SW 1271 (cell line): ENCODE measurements around the gene BLTP3B.

ENCODE experiments used
- DNase-seq, 2 experiments: peaks; one replicate each; lab custom pipeline; 2025; lab: John Stamatoyannopoulos, UW

Gene BLTP3B

DNA sequence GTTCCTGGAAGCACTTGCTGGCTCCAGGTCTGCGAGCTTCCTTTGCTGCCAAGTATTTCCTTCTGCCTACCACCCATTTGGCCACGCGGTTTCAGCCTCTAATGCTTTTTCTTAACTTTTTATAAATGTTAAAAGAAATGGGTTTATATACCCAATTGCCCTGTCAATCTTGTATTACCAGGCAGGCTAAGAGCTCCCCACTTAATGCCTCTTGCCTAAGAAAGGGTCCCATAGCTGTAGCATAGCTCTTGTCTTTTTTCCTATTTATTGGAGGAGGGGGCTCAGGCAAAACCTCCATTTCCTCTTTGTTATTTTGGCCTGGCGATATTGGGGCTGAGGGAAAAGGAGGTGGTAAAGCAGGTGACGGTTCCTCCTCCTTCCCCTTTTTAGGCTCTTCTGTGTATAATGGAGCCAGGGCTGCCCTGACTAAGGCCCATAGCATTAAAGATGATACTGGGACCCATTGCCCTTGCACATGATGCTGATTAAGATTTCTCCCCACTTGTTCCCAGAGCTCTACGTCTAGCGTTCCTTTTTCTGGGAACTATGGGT lies 21.6 kb upstream of the BLTP3B start:
- no peak for DNase-seq

DNA sequence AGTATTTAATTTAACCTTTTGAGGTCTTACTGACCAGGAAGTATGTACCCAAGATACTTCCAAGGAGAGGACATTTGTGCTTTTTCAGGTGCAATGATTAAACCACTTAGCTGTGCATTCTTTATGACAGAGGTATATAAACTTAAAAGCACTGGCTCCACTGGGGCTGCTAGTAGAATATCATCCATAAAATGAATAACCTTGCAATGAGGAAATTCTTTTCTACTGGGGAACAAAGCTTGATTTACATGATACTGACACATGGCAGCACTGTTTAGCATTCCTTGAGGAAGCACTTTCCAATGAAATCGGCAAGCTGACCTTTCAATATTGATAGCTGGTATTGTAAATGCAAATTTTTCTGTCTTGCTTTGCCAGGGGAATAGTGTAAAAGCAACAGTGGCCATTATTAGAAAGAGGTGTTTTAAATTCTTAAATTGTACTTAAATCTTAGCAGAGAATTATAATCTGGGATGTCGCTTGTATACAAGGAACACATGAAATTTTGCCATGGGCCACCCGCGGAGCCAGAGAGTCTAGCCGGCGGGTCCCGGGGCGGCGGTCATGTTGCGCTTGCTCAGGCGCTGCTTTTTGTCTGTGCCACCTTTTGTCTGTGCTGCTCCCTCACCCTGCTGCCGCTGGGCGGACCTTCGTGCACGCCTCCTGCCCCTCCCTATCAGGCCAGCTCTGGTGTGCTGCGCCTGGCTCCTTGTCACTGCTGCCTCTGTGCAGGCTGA lies 20.9 kb upstream of the BLTP3B start:
- DNase-seq: no peak

DNA sequence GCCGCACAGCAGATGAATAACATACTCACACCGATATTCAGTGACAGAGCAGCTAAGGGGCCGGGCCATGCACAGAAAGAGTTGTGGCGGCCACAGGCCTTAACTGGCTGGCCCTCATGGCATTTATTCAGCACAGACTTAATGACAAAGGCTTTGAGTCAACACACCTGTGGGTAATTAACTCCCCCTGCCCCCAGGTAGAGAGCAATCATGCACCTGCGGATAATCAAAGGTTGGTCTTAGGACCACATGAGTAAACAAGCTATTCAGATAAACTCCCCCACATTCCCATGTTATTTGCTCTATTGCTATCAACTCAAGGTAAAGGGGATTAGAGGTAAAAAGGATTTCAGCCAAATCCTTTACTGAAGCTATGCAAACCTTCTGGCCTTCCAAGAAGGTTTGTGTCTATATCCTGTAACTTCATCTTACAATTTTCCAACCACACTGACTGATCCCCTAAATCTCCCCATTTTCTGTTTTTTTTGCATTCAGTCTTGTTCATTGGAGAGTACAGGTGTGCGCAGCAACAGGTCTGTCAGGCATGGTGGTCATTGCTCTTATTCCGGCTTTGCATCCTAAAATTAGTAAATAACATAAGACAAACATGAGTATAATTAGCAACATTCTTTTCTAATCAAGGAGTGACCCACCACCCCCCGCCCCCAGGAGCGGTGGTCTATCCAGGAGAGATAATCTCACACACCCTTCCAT lies 16.9 kb upstream of the BLTP3B start:
- no peak for DNase-seq

DNA sequence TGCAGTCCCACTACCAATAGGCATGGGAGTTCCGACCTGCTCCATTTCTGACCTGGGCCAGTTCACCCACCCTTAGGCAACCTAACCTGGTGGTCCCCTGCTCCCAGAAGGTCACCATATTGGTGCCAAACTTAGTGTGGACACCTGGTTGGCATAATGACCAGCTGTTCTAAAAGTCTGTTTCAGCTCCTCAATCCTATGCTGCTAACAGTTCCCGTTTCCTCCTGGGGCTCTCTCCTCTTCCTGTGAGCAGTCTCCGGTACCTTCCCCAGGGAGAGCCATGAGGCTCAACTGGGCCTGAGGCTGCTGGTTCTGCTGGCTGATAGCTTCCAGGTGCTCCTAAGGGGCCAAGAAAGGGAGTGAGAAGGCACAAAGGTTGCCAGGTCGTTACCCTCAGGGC lies 15.9 kb upstream of the BLTP3B start:
- no peak for DNase-seq

DNA sequence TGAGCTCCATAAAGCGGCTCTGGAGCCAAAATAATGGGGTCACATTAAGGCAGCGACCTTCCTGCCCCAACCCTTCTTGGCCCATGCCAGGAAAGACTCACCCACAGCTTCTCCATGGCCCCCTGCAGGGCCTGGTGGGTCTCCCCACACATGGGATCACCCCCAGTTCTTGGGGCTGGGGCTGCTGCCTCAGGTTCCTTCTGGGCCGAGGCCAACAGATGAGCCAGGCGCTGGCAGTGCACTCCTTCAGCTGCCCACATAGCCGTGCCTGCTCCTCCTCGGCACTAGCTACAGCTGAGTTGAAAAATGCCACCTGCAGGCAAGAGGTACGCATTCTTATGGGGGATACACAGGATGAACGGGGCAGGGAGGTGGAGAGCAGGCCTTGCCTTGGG lies 14.8 kb upstream of the BLTP3B start:
- no peak for DNase-seq

DNA sequence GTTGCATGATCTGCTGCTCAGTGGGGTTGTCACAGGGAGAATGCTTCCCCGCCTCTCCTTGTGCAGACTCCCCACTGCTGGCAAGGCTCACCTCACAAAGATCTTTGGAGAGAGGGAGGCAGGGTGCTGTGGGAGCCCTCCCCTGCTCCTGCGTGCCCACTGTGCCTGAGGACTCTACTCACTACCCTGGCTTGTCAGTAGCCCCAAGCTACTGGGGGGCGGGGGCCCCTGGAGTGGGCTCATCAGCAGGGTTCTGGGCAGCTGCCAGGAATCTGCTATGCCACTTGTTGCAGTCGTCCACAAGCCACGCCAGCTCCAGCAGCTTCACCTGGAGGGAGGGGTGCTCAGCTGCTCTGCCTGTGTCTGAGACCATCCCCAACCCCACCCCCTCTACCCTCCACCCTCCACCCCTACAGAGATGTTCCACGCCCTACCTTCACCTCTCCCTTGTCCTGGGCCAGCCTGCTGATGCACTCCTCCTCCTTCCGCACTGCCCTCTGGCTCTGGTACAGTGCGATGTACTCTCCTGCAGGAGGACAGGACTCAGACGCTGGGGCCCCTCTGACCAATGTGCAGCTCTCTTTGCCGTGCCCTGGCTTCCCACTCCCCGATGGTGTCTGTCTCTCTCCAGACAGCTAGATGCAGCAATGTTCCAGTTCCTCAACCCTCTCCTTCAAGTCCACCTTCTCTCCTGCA lies 14.2 kb upstream of the BLTP3B start:
- DNase-seq: no peak

DNA sequence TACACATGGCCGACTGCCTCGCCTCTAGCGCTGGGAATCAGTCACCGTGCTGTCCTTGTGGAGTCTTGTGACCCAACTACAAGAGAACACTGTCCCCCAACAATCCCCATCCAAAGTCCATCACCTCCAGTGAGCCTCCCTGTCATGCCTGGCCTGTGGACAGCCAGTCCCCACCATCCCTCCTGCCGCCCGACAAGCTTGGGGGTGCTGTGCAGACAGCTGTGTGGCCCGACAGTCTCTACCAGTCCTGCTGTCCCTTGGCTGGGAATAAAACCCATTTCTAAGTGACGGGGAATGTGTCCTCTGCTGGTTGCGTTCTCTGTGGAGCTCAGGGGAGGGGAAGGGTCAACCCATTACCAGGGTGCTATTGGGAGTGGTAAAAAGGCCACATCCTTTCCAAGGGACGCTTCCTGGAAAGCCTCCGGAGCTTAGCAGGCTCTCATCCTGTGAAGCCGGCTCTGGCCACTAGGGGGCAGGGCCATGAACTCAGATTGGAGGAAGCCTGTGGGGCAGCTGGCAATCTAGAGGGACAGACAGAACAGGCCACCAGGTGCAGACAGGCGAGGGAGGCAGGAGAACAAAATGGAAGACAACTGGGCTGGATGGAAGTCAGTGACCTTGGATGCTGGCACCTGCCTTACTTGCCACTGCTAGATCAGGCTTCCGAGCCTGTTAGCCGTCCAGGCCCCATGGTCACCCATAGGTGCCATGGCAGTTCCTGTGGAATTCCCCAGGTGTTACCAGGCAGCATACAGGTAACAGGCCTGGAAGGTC lies 12.0 kb upstream of the BLTP3B start:
- peak; percentile 6 to 27 for DNase-seq

DNA sequence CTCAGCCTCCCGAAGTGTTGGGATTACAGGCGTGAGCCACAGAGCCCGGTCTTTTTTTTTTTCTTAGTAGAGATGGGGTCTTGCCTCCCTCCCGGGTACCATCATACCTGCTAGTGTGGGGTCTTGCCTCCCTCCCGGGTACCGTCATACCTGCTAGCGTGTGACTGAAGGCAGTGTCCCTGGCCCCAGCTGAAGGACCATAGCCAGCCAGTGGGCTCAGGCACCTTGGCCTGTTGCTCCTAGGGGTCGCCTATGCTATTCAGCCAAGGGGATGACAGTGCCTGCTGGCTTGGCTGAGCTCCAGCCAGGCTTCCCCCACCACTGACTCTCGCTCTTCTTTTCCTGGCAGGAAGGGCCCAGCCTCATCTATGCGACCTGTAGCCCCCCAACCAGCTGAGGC lies 10.5 kb upstream of the BLTP3B start:
- DNase-seq: no peak

DNA sequence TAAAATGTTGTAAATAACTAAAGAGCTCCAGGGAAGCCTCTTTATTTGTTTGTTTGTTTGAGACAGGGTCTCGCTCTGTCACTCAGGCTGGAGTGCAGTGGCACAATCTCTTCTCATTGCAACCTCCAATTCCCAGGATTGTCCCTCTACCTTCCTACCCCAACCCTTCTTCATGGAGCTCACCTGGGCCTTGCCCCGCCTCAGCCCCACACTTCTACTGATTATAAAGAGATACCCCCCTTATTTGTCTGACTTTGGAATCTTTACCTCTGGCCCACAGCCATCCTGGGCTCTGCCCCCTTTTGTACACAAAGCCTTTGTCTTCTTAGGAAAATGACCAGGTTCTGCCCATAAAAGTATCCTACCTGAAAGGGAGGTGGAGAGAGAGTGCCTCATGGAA lies 9.1 kb upstream of the BLTP3B start:
- DNase-seq: no peak

DNA sequence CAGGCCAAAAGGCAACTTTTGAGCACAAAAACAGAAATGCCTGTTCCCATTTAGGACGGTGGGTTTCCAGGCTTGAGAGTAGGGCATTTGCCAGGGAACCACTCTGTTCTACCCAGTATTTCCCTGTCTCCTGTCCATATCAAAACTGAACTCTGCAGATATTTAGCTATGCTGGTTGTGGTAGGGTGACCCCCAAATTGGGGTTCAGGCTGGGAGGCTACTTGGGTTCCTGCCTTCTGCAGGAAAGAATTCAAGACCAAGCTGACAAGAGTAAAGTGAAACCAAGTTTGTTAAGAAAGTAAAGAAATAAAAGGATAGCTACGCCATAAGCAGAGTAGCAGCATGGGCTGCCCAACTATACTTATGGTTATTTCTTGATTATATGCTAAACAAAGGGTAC lies 3.6 kb upstream of the BLTP3B start:
- DNase-seq: no peak

DNA sequence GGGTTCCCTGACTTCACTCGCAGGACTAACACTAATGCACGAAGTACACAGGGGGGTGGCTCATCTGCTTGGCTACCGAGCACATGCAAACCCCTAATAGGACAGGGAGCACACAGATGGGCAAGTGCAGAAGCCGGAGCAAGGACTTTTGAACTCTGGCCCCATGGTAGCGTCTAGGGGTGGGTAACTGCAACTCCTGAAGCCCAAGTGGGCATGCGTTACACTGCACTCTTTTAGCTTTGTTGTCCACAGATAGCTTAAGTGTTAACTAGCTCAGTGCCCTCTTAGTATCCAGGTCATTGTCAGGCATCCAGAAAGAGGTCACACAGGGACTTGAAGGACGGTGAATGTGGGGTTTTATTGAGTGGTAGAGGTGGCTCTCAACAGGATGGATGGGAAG lies 3.0 kb upstream of the BLTP3B start:
- DNase-seq: no peak

DNA sequence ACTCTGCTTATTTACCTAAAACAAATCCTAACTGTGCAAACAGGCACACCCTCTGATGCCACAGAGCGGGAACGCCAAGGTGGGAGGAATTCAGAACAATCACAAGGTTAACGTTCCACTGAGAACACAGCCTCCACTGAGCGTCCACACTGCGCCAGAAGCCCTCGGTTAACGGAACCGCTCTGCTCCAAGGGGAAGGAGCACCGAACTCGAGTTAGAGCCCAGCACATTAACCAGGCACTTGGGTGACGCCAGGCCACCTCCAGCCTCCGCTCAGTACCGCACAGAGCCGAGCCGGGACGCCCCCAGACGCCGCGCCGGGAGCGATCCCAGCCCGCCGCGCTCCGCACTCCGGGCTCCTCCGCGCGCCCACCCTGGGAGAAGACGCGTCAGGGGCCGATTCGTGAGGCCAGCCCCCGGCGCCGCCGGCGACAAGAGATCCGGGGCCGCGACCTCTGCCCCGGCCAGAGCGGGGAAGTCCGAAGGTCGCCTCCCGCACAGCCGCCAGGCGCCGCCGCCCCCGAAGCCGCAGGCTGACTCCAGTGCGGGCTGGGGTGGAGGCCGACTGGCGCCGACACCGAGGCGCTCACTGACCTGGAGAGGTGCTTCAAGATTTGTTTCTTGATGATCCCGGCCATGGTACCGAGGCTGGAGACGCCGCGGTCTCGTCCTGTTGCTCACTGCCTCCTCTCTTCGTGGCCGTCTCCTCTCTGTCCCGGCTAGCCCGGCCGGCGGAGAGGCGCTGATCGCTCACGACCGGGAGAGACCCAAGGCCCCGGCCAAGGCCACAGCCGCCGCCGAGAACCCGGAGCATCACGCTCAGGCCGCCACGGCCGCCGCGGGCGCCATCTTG lies 450 bp downstream of the BLTP3B start:
- DNase-seq: peak in 1 of 2 experiments; percentile 51

DNA sequence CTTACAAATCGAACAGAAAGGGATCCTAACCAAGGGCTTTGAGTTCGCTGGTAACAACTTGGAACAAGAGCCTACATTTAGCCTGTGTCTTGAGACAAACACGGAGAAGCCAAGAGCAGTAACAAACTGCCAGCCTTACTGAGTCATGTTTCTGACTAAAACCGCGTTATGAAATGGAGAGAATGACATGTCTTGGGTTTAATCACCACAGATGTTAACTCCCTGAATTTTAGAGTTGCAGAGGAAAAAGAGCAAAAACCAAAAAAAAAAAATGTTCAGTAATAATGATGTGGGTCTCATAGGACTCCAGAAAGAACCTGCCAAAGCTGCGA lies 1.0 kb downstream of the BLTP3B start:
- peak; percentile 23 to 61 for DNase-seq

DNA sequence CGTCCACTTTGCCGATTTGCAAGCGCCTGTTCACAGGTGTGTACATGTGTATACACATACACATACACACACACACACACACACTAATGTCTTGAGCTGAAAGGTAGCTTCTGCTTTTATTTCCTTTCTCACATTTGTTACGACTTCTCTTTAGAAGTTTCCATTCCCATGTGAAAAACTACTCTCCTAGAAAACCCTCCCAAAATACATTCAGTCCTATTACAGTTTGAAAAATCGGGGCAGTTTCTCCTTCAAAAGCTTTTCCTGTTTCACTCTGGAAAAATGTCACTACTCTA lies 3.9 kb downstream of the BLTP3B start:
- DNase-seq: no peak

DNA sequence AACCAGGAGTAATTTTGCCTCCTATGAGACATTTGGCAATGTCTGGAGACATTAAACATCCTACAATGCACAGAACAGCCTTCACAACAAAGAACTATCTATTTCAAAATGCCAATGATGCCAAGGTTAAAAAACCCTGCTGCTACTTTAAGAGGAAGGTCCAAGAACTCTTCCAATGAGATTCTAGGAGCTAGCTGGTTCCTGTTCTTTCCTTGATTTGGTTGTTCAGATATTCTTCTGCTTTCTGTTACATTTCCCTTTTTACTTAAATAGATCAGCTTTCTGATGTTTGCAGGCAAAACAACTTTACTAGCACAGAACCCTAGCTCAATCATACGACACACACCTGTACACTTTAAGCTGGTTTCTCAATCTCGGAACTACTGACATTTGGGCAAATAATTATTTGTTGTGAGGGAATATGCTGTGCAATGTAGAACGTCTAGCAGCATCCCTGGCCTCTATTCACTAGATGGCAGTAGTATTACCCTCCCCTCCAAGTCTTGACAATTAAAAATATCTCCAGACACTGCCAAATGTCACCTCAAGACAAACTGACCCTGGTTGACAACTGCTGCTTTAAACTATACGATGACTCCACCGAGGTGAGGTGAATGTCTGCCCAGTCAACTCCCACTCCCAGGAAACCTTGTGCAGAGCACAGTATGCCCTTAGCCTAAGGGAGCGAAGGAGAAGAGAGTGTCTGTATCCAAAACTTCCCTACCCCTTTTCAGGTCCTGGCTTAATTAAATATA lies 4.4 kb downstream of the BLTP3B start:
- DNase-seq: peak in 1 of 2 experiments; percentile 9

DNA sequence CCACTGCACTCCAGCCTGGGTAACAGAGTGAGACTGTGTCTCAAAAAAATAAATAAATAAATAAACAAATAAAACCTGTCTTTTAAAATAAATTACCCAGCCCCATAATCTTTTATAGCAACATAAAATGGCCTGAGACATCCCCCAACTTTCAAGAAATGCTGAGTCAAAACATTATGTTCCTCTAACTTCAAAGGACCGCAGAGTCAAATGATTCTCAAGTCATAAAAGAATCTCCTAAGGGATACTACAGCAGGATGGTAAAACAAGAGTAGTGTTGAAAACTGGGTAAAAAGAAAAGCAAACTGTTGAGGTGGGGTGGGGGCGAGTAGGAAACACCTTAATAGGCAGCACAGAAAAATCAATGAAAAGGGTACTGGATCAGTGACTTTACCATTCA lies 9.5 kb downstream of the BLTP3B start:
- no peak for DNase-seq

DNA sequence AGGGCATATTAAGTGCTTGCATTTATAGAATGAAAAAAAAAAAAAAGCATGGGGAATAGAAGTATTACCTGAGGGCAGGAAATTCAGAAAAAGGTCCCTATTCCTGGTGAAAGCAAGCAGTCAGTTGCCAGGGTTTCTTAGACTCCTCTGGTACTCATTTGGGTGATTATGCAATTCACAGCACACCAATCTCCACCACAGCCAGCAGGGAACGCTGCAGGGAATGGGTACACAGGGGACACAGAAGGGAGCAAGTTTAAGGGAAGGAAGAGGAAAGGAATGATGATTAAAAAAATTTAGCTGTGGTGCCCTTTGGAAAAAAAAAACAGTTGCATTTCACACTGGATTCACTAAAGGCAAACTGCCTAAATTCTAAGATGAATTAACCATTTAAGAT lies 14.2 kb downstream of the BLTP3B start:
- DNase-seq: peak in 1 of 2 experiments; percentile 11

DNA sequence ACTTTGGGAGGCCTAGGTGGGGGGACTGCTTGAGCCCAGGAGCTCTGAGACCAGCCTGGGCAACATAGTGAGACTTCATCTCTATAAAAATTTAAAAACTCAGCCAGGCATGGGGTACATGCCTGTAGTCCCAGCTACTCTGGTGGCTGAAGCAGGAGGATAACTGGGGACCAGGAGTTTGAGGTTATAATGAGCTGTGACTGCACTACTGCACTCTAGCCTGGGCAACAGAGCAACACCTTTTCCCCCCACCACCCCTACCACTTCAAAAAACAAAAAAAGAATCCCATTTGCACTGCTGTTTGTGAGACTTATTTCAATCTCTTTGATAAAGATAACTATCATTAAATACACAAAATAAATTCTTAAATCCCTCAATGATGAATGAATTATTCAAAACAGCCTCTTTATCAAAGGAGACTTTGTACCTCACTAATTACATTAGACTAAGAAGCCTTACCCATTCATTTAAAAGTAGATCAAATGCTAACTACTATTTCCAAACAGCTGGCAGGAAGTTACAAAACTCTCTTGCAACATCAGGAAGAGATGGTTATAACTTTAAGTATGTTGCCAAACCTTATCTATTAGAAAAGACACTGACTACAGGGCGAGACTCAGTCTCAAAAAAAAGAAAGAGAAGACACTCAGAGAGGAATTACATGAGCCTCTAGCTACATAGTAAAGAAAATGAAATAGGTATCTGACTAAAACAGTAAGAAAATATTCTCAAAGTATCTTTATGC lies 14.7 kb downstream of the BLTP3B start:
- peak in 1 of 2 experiments; percentile 11 for DNase-seq

DNA sequence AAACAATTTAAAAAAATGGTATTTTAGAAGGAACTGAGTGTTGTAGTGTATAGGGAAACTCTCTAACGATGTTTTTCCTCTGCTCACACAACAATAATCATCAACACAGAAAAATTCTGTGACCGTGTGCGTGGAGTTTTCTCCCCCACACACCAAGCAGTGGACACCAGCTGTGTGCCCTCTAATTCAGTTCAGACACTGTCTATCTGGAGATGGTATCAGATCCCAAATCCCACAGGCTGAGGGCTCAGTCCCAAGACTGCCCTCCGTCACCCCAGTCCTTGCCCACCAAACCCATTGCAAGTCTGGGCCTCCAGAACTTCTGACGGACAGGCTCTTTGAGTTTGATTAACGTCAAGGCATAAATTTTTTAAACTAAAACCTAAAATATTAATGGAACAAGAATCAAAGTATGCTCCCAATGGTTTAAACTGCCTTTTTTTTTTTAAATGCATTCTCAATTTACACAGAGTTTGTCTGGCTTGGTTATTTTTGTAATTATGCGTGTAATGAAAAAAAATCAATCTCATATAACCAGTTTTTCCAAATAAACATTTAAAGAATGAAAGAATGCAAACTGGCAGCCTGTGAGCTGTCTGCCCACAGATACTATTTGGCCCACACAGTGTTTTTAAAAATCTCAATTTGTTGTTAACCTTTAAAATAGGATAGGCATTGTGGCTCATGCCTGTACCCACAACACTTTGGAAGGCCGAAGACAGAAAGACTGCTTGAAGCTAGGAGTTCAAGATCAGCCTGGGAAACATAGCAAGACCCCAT lies 19.2 kb downstream of the BLTP3B start:
- no peak for DNase-seq
